C4-2B (cell line): ENCODE results near the gene NUP93.

Experiments used
- H3K27ac ChIP-seq: fragments of 450-650 bp; 2 replicates; pipeline ENCODE4 v1.5.1; 2017
- ZFX ChIP-seq: fragments of 450-650 bp; IDR thresholded peaks from 2 replicates; pipeline ENCODE4 v1.6.1; 2017
- TF ChIP-seq, protein P1 (sequence below): fragments of 450-650 bp; conservative IDR thresholded peaks from 2 replicates; pipeline ENCODE4 v1.5.1; 2017; ENCODE audit warnings: mild to moderate bottlenecking

The NUP93 gene

GRCh38 chr16:56869513-56870275 is 139.8 kb downstream of the NUP93 start:
- no peak overlapping the region for H3K27ac ChIP-seq
- TF ChIP-seq, protein P1, sequence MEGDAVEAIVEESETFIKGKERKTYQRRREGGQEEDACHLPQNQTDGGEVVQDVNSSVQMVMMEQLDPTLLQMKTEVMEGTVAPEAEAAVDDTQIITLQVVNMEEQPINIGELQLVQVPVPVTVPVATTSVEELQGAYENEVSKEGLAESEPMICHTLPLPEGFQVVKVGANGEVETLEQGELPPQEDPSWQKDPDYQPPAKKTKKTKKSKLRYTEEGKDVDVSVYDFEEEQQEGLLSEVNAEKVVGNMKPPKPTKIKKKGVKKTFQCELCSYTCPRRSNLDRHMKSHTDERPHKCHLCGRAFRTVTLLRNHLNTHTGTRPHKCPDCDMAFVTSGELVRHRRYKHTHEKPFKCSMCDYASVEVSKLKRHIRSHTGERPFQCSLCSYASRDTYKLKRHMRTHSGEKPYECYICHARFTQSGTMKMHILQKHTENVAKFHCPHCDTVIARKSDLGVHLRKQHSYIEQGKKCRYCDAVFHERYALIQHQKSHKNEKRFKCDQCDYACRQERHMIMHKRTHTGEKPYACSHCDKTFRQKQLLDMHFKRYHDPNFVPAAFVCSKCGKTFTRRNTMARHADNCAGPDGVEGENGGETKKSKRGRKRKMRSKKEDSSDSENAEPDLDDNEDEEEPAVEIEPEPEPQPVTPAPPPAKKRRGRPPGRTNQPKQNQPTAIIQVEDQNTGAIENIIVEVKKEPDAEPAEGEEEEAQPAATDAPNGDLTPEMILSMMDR: no peak; the same call in 1 of the 2 replicates
- no peak for TF ChIP-seq ZFX

GRCh38 chr16:56870276-56870888 is 140.5 kb downstream of the NUP93 start:
- TF ChIP-seq, protein P1: no peak
- no peak for TF ChIP-seq ZFX
- no peak overlapping the region for H3K27ac ChIP-seq

DNA sequence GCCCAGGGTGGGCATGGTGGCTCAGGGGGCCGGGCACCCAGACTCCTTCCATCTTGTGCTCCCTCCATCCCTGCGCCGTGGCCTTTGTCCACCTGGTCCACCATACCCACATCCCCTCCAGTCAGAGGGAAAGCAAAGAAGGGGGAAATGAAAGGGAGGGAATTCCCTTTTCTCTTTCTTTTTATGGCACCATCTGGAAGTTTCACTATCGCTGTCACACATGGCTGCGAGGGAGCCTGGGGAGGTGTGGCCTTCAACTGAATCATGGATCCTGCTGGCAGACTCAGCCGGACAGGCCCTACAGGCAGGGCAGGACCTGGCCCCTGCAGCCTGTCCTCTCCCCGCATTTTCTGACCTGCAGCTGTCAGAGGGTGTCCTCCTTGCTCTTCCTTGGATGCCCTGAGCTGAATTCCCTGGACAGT is 141.3 kb downstream of the NUP93 start:
- TF ChIP-seq ZFX: no peak
- TF ChIP-seq, protein P1: no peak

GRCh38 chr16:56872863-56873391 is 143.0 kb downstream of the NUP93 start:
- no peak overlapping the region for H3K27ac ChIP-seq
- TF ChIP-seq, protein P1: no peak
- TF ChIP-seq ZFX: no peak

More for the DNA sequence above, 141.3 kb downstream of the NUP93 start:
- no peak overlapping the region for H3K27ac ChIP-seq

DNA sequence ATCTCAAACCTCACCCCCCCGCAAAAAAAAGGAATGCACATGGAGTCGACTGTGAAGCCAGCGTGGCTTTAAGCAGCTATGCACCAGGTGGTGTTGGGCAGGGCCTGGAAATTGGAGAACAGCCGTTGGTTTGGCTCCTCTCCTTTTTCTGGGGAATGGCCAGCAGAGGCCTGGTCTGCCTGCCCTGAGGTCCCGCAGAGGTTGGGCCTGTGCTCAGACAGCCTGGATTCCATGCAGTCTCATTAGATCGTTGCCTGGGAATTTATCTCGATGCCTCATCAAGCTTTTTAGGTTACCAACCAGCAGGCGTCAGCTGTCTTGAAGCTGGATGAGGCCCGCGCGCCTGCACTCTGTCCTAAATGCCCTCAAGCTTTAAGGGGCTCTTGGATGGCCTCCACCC is 144.9 kb downstream of the NUP93 start:
- no peak overlapping the region for H3K27ac ChIP-seq
- no peak for TF ChIP-seq ZFX
- TF ChIP-seq, protein P1: no peak

DNA sequence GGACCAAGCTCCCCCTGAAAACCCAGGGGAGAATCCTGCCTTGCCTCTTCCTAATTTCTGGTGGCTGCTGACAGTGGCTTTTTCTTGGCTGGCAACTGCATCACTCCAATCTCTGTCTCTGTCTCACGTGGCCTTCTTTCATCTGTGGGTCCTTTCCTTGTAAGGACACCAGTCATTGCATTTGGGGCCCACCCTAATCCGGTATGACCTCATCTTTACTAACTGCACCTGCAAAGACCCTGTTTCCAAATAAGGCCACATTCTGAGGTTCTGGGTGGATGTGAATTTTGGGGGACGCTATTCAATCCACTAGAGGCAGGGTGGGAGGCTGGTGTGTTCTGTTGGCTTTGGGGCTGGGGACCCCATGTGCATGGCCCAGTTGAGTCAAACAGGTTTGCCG is 146.1 kb downstream of the NUP93 start:
- TF ChIP-seq ZFX: no peak
- TF ChIP-seq, protein P1: no peak
- H3K27ac ChIP-seq: no peak overlapping the region
